GM23338 (cell line): ENCODE measurements around the gene NEMF. TPM values are rescaled to one million over a fixed set of nuclear protein-coding genes. Genes with fewer than 3 reads are reported as not detected.

ENCODE experiments used
- ATAC-seq: fragments of 200-7000 bp; cut with Tn5 transposase; 3 replicates; pipeline ENCODE4 v1.9.1; 2020
- DNase-seq: peaks from one replicate; pipeline ENCODE4 v3.0.0-alpha.2; 2015; ENCODE audit warnings: low spot score
- H2AFZ ChIP-seq: fragments of 200-600 bp; sonication (generic); 2 replicates; pipeline ENCODE4 v1.8.0; 2016; ENCODE audit warnings: antibody characterized with exemption, mild to moderate bottlenecking, moderate library complexity
- H3F3A ChIP-seq: fragments of 200-600 bp; sonication (generic); replicated peaks from 2 replicates; pipeline ENCODE4 v1.8.0; 2017; ENCODE audit warnings: antibody characterized with exemption, mixed run types, low read depth
- H3K27ac ChIP-seq: fragments of 200-600 bp; sonication (generic); 2 replicates; pipeline ENCODE4 v1.6.1; 2016; ENCODE audit warnings: low read depth
- H3K27me3 ChIP-seq: fragments of 200-600 bp; sonication (generic); 2 replicates; pipeline ENCODE4 v1.8.0; 2016; ENCODE audit warnings: mild to moderate bottlenecking, mixed run types, moderate library complexity; ENCODE audit not compliant: insufficient read depth
- H3K36me3 ChIP-seq: fragments of 200-600 bp; sonication (generic); 2 replicates; pipeline ENCODE4 v1.8.0; 2016; ENCODE audit warnings: mild to moderate bottlenecking; ENCODE audit not compliant: insufficient read depth
- H3K4me1 ChIP-seq: fragments of 200-600 bp; sonication (generic); 2 replicates; pipeline ENCODE4 v1.8.0; 2016; ENCODE audit warnings: mild to moderate bottlenecking, moderate library complexity; ENCODE audit not compliant: insufficient read depth
- H3K4me2 ChIP-seq: fragments of 200-600 bp; sonication (generic); 2 replicates; pipeline ENCODE4 v1.7.1; 2017; ENCODE audit warnings: mixed run types
- H3K4me3 ChIP-seq: fragments of 200-600 bp; sonication (generic); 2 replicates; pipeline ENCODE4 v1.6.1; 2016; ENCODE audit warnings: mixed run types
- H3K79me2 ChIP-seq: fragments of 200-600 bp; sonication (generic); replicated peaks from 2 replicates; pipeline ENCODE4 v1.8.0; 2017; ENCODE audit warnings: mild to moderate bottlenecking; ENCODE audit not compliant: insufficient read depth
- H3K9me2 ChIP-seq: fragments of 200-600 bp; sonication (generic); 2 replicates; pipeline ENCODE4 v1.8.0; 2017; ENCODE audit not compliant: insufficient read depth
- H4K20me1 ChIP-seq: fragments of 200-600 bp; sonication (generic); replicated peaks from 2 replicates; pipeline ENCODE4 v1.8.0; 2017; ENCODE audit warnings: mild to moderate bottlenecking; ENCODE audit not compliant: insufficient read depth
- H3K27ac Mint-ChIP-seq: 2 replicates; pipeline ENCODE4 v1.8.0; 2020; ENCODE audit warnings: inconsistent platforms, mild to moderate bottlenecking, moderate library complexity, mixed read lengths
- H3K27me3 Mint-ChIP-seq: 3 replicates; pipeline ENCODE4 v1.8.0; 2022; ENCODE audit warnings: low read depth, mild to moderate bottlenecking, moderate library complexity, mixed read lengths, inconsistent platforms; ENCODE audit not compliant: insufficient read depth, poor library complexity
- H3K36me3 Mint-ChIP-seq: 3 replicates; pipeline ENCODE4 v1.8.0; 2021; ENCODE audit warnings: low read depth, mild to moderate bottlenecking, inconsistent platforms, moderate library complexity, mixed read lengths
- H3K4me1 Mint-ChIP-seq: 3 replicates; pipeline ENCODE4 v1.8.0; 2020; ENCODE audit warnings: mild to moderate bottlenecking, inconsistent platforms, mixed read lengths
- H3K4me3 Mint-ChIP-seq: 3 replicates; pipeline ENCODE4 v1.8.0; 2021; ENCODE audit warnings: moderate library complexity, mild to moderate bottlenecking, inconsistent platforms, mixed read lengths
- H3K9me3 Mint-ChIP-seq: 3 replicates; pipeline ENCODE4 v1.8.0; 2020; ENCODE audit warnings: moderate library complexity, mild to moderate bottlenecking, inconsistent platforms, mixed read lengths
- CREB1 ChIP-seq: fragments of 250-450 bp; sonication (Bioruptor Pico); IDR thresholded peaks from 2 replicates; pipeline ENCODE4 v1.5.0; 2020; ENCODE audit warnings: low read depth, mild to moderate bottlenecking, moderate library complexity
- EZH2 ChIP-seq: fragments of 200-600 bp; sonication (generic); IDR thresholded peaks from one replicate; pipeline ENCODE4 v1.8.0; 2017; ENCODE audit warnings: antibody characterized with exemption, mild to moderate bottlenecking, low read depth; ENCODE audit not compliant: unreplicated experiment
- EZH2phosphoT487 ChIP-seq: fragments of 200-600 bp; sonication (generic); IDR thresholded peaks from one replicate; pipeline ENCODE4 v1.8.1; 2018; ENCODE audit warnings: antibody characterized with exemption; ENCODE audit not compliant: unreplicated experiment
- JUNB ChIP-seq: IDR thresholded peaks from one replicate; pipeline ENCODE4 v1.6.1; 2016; ENCODE audit warnings: antibody characterized with exemption; ENCODE audit not compliant: unreplicated experiment
- NANOG ChIP-seq: IDR thresholded peaks from 2 replicates; pipeline ENCODE4 v1.6.1; 2016; ENCODE audit warnings: antibody characterized with exemption, borderline replicate concordance
- POLR2AphosphoS5 ChIP-seq: IDR thresholded peaks from 2 replicates; pipeline ENCODE4 v1.6.1; 2016; ENCODE audit warnings: antibody characterized with exemption, low read depth
- STAT1 ChIP-seq: IDR thresholded peaks from one replicate; pipeline ENCODE4 v1.6.1; 2016; ENCODE audit warnings: antibody characterized with exemption; ENCODE audit not compliant: unreplicated experiment
- ZNF114 ChIP-seq: fragments of 250-450 bp; sonication (Bioruptor Pico); IDR thresholded peaks from 2 replicates; pipeline ENCODE4 v1.5.0; 2020; ENCODE audit warnings: mild to moderate bottlenecking, moderate library complexity
- ZNF331 ChIP-seq: fragments of 250-450 bp; sonication (Bioruptor Pico); IDR thresholded peaks from 2 replicates; pipeline ENCODE4 v1.5.0; 2020; ENCODE audit warnings: low read depth, mild to moderate bottlenecking, moderate library complexity
- ZNF462 ChIP-seq: fragments of 250-450 bp; sonication (Bioruptor Pico); IDR thresholded peaks from 2 replicates; pipeline ENCODE4 v1.5.0; 2020; ENCODE audit warnings: mild to moderate bottlenecking, moderate library complexity
- polyA plus RNA-seq: library from polyadenylated mRNA; unstranded; fragments of >200 nt; fragmentation: Nextera tagmentation; extraction: Ambion mirVana; gene quantifications from 2 replicates; pipeline ENCODE4 v1.2.1, GENCODE V29; 2016
- total RNA-seq: library from RNA; depleted of rRNA; stranded (reverse); fragments of >200 nt; shearing (Covaris generic); gene quantifications from 2 replicates; pipeline ENCODE4 v1.2.3, GENCODE V29; 2014
- TF ChIP-seq, protein P1 (sequence below): IDR thresholded peaks from 2 replicates; pipeline ENCODE4 v1.6.1; 2016; ENCODE audit warnings: antibody characterized with exemption
- TF ChIP-seq, protein P2 (sequence below): IDR thresholded peaks from one replicate; pipeline ENCODE4 v1.6.1; 2018; ENCODE audit warnings: antibody characterized with exemption; ENCODE audit not compliant: unreplicated experiment
- TF ChIP-seq, protein P3 (sequence below), 2 experiments: fragments of 200-600 bp in 1 of 2; sonication (generic) in 1 of 2; conservative IDR thresholded peaks; 2 replicates each; pipeline versions ENCODE4 v1.5.1 to v1.6.1; 2016 to 2017; ENCODE audit warnings: antibody characterized with exemption in 2 of 2, low read depth in 2 of 2, mild to moderate bottlenecking in 2 of 2, moderate library complexity in 1 of 2

NEMF gene
- total and polyA plus RNA-seq, 2 experiments from 2014 or later: 58.4 to 88.1 TPM

- H3K79me2 ChIP-seq: peaks cover 47% of the 10 kb centered on the region
- no peaks in the 10 kb centered on the region for H3K27me3 ChIP-seq
- peaks cover 26% of the 10 kb centered on the region for H3K4me1 ChIP-seq
- H3K4me1 Mint-ChIP-seq: peaks cover 27% of the 10 kb centered on the region
- no peaks in the 10 kb centered on the region for H3F3A ChIP-seq
- no peak for TF ChIP-seq POLR2AphosphoS5
- TF ChIP-seq, protein P1, sequence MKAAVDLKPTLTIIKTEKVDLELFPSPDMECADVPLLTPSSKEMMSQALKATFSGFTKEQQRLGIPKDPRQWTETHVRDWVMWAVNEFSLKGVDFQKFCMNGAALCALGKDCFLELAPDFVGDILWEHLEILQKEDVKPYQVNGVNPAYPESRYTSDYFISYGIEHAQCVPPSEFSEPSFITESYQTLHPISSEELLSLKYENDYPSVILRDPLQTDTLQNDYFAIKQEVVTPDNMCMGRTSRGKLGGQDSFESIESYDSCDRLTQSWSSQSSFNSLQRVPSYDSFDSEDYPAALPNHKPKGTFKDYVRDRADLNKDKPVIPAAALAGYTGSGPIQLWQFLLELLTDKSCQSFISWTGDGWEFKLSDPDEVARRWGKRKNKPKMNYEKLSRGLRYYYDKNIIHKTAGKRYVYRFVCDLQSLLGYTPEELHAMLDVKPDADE: no peak
- TF ChIP-seq, protein P2, sequence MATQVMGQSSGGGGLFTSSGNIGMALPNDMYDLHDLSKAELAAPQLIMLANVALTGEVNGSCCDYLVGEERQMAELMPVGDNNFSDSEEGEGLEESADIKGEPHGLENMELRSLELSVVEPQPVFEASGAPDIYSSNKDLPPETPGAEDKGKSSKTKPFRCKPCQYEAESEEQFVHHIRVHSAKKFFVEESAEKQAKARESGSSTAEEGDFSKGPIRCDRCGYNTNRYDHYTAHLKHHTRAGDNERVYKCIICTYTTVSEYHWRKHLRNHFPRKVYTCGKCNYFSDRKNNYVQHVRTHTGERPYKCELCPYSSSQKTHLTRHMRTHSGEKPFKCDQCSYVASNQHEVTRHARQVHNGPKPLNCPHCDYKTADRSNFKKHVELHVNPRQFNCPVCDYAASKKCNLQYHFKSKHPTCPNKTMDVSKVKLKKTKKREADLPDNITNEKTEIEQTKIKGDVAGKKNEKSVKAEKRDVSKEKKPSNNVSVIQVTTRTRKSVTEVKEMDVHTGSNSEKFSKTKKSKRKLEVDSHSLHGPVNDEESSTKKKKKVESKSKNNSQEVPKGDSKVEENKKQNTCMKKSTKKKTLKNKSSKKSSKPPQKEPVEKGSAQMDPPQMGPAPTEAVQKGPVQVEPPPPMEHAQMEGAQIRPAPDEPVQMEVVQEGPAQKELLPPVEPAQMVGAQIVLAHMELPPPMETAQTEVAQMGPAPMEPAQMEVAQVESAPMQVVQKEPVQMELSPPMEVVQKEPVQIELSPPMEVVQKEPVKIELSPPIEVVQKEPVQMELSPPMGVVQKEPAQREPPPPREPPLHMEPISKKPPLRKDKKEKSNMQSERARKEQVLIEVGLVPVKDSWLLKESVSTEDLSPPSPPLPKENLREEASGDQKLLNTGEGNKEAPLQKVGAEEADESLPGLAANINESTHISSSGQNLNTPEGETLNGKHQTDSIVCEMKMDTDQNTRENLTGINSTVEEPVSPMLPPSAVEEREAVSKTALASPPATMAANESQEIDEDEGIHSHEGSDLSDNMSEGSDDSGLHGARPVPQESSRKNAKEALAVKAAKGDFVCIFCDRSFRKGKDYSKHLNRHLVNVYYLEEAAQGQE: no peak
- no peak for TF ChIP-seq ZNF462 (CRISPR knock-in tag)
- TF ChIP-seq ZNF114 (CRISPR knock-in tag): no peak
- no peak for TF ChIP-seq STAT1
- TF ChIP-seq CREB1 (CRISPR knock-in tag): no peak
- no peak for TF ChIP-seq ZNF331 (CRISPR knock-in tag)
- TF ChIP-seq NANOG: no peak
- no peak for TF ChIP-seq EZH2phosphoT487
- TF ChIP-seq EZH2: no peak
- TF ChIP-seq JUNB: no peak
- TF ChIP-seq, protein P3, sequence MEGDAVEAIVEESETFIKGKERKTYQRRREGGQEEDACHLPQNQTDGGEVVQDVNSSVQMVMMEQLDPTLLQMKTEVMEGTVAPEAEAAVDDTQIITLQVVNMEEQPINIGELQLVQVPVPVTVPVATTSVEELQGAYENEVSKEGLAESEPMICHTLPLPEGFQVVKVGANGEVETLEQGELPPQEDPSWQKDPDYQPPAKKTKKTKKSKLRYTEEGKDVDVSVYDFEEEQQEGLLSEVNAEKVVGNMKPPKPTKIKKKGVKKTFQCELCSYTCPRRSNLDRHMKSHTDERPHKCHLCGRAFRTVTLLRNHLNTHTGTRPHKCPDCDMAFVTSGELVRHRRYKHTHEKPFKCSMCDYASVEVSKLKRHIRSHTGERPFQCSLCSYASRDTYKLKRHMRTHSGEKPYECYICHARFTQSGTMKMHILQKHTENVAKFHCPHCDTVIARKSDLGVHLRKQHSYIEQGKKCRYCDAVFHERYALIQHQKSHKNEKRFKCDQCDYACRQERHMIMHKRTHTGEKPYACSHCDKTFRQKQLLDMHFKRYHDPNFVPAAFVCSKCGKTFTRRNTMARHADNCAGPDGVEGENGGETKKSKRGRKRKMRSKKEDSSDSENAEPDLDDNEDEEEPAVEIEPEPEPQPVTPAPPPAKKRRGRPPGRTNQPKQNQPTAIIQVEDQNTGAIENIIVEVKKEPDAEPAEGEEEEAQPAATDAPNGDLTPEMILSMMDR (conservative IDR thresholded peaks at IDR 0.05; ENCODE audit: low read depth in 2 of 2): no peak
- no peak overlapping the region for H3K4me3 Mint-ChIP-seq
- peaks cover 4% of the 10 kb centered on the region for H3K27me3 Mint-ChIP-seq
- no peak overlapping the region for H3K27ac ChIP-seq
- DNase-seq: no peak
- no peak overlapping the region for H3K4me2 ChIP-seq
- no peak for ATAC-seq
- no peaks in the 10 kb centered on the region for H3K9me2 ChIP-seq
- H3K9me3 Mint-ChIP-seq: no peaks in the 10 kb centered on the region
- H2AFZ ChIP-seq: no peak overlapping the region
- no peak overlapping the region for H3K27ac Mint-ChIP-seq
- peaks cover 32% of the 10 kb centered on the region for H3K36me3 Mint-ChIP-seq
- H4K20me1 ChIP-seq: peaks cover 22% of the 10 kb centered on the region
- no peak overlapping the region for H3K4me3 ChIP-seq
- H3K36me3 ChIP-seq: peaks cover 4% of the 10 kb centered on the region; the same call in 1 of the 2 replicates
Measured at GRCh38 chr14:49898485-49898884, 45.9 kb upstream of the NEMF start.
